Parathyroid adenoma (tissue), 2 donors: ENCODE data around the gene VPS50.

Source experiments
- H2AFZ ChIP-seq: fragments of 300-600 bp; sonication (generic); one replicate; pipeline ENCODE4 v1.7.0; 2017; ENCODE audit warnings: antibody characterized with exemption, mild to moderate bottlenecking
- H3K27ac ChIP-seq: fragments of 300-600 bp; sonication (generic); one replicate; pipeline ENCODE4 v1.7.0; 2017
- H3K27me3 ChIP-seq: fragments of 300-600 bp; sonication (generic); one replicate; pipeline ENCODE4 v1.7.0; 2017; ENCODE audit warnings: low read length; ENCODE audit not compliant: control insufficient read depth, insufficient read depth
- H3K36me3 ChIP-seq: fragments of 300-600 bp; sonication (generic); one replicate; pipeline ENCODE4 v1.7.0; 2017; ENCODE audit warnings: low read length; ENCODE audit not compliant: control insufficient read depth, insufficient read depth
- H3K4me1 ChIP-seq: fragments of 300-600 bp; sonication (generic); one replicate; pipeline ENCODE4 v1.7.0; 2017; ENCODE audit warnings: control low read depth
- H3K4me2 ChIP-seq: fragments of 300-600 bp; sonication (generic); one replicate; pipeline ENCODE4 v1.7.0; 2017; ENCODE audit warnings: low read length
- H3K4me3 ChIP-seq: fragments of 300-600 bp; sonication (generic); one replicate; pipeline ENCODE4 v1.7.0; 2017; ENCODE audit warnings: low read depth, low read length
- H3K79me2 ChIP-seq: fragments of 300-600 bp; sonication (generic); one replicate; pipeline ENCODE4 v1.7.0; 2017; ENCODE audit warnings: control low read depth
- H3K9ac ChIP-seq: fragments of 300-600 bp; sonication (generic); one replicate; pipeline ENCODE4 v1.7.0; 2017; ENCODE audit warnings: mild to moderate bottlenecking
- H3K9me3 ChIP-seq: fragments of 300-600 bp; sonication (generic); one replicate; pipeline ENCODE4 v1.7.0; 2017; ENCODE audit warnings: low read length; ENCODE audit not compliant: control insufficient read depth
- TF ChIP-seq, protein P1 (sequence below): fragments of 300-600 bp; sonication (generic); IDR thresholded peaks from one replicate; pipeline ENCODE4 v1.7.0; 2017; ENCODE audit warnings: antibody characterized with exemption, mild to moderate bottlenecking
- donor health status: primary hyperparathyroidism.

Gene VPS50

GRCh38 chr7:93390660-93391059, 158.5 kb downstream of the VPS50 start:
- H3K27me3 ChIP-seq: no peaks in the 10 kb centered on the region
- TF ChIP-seq, protein P1, sequence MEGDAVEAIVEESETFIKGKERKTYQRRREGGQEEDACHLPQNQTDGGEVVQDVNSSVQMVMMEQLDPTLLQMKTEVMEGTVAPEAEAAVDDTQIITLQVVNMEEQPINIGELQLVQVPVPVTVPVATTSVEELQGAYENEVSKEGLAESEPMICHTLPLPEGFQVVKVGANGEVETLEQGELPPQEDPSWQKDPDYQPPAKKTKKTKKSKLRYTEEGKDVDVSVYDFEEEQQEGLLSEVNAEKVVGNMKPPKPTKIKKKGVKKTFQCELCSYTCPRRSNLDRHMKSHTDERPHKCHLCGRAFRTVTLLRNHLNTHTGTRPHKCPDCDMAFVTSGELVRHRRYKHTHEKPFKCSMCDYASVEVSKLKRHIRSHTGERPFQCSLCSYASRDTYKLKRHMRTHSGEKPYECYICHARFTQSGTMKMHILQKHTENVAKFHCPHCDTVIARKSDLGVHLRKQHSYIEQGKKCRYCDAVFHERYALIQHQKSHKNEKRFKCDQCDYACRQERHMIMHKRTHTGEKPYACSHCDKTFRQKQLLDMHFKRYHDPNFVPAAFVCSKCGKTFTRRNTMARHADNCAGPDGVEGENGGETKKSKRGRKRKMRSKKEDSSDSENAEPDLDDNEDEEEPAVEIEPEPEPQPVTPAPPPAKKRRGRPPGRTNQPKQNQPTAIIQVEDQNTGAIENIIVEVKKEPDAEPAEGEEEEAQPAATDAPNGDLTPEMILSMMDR: no peak
- H3K4me2 ChIP-seq: no peak overlapping the region
- no peaks in the 10 kb centered on the region for H3K79me2 ChIP-seq
- H3K9ac ChIP-seq: no peak overlapping the region
- no peaks in the 10 kb centered on the region for H3K36me3 ChIP-seq
- no peak overlapping the region for H2AFZ ChIP-seq
- no peaks in the 10 kb centered on the region for H3K9me3 ChIP-seq
- H3K4me3 ChIP-seq: no peak overlapping the region
- no peak overlapping the region for H3K27ac ChIP-seq
- no peaks in the 10 kb centered on the region for H3K4me1 ChIP-seq

DNA sequence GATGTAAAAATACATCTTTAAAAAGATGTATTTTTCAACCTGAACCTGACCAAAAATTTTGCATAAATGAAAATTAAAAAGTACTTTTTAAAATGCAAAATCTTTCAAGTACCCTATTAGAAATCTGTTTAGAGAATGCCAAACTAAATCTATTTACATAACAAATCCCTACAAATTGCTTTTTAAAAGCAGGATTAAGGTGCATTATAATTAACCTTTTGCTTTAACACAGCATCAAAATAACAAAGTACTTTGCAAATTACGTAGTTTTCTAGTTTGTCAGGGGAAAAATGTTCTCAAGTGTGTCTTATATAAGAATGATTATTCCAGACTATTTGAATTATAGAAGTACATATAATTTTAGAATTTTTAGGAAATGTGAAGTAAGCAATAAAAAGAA, 160.8 kb downstream of the VPS50 start:
- Histone ChIP-seq H3K27me3 (no peaks in the 10 kb centered on the region), H3K27ac (no peak overlapping the region), H3K36me3 (no peaks in the 10 kb centered on the region), H3K4me1 (no peaks in the 10 kb centered on the region), H3K4me2 (no peak overlapping the region), H3K9ac (no peak overlapping the region), H2AFZ (no peak overlapping the region), H3K9me3 (no peaks in the 10 kb centered on the region), H3K79me2 (no peaks in the 10 kb centered on the region), H3K4me3 (no peak overlapping the region)
- TF ChIP-seq, protein P1: no peak

DNA sequence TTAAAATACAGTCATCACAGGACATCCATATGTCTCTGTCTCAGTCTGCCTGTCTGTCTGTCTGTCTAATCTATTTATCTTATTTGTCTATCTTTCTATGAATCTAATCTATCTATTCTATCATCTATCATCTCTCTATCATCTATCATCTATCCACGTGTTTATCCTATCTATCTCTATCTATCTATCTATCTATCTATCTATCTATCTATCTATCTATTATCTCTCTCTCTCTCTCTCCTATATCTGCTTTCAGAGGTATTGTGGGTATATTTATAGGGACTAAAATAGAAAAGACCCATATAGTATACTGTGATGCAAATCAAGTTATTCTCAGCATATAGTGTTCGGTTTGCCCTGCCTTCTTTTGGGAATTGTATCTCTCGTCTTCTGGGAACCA, 167.5 kb downstream of the VPS50 start:
- TF ChIP-seq, protein P1: no peak
- H2AFZ ChIP-seq: no peak overlapping the region
- H3K27me3 ChIP-seq: no peaks in the 10 kb centered on the region
- H3K4me2 ChIP-seq: no peak overlapping the region
- no peaks in the 10 kb centered on the region for H3K9me3 ChIP-seq
- H3K4me3 ChIP-seq: no peak overlapping the region
- H3K27ac ChIP-seq: no peak overlapping the region
- no peaks in the 10 kb centered on the region for H3K79me2 ChIP-seq
- no peaks in the 10 kb centered on the region for H3K4me1 ChIP-seq
- H3K36me3 ChIP-seq: no peaks in the 10 kb centered on the region
- H3K9ac ChIP-seq: no peak overlapping the region

DNA sequence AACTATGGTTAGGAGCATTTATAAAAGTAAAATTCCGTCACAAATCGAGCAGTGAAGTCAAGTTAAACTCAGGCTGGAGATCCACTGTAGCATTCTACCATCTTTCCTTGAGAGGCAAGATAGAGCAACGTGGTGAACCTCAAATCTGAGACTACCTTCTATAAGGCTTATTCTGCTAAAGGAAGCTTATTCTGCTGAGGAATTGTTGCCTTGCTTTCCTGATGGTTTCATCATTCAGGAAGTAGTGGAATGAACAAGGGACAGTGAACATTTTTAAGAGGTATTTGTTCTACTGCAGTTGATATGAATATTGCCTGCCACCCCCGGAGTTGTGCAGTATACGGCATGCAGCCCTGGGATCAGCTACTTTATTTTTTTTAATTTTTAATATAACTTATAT, 170.8 kb downstream of the VPS50 start:
- Histone ChIP-seq H3K9ac (no peak overlapping the region), H3K27me3 (no peaks in the 10 kb centered on the region), H3K79me2 (no peaks in the 10 kb centered on the region), H3K27ac (no peak overlapping the region), H3K9me3 (no peaks in the 10 kb centered on the region), H2AFZ (no peak overlapping the region), H3K4me1 (no peaks in the 10 kb centered on the region), H3K36me3 (no peaks in the 10 kb centered on the region), H3K4me3 (no peak overlapping the region), H3K4me2 (no peak overlapping the region)
- TF ChIP-seq, protein P1: no peak

- H3K4me2 ChIP-seq: no peak overlapping the region
- H3K9me3 ChIP-seq: no peaks in the 10 kb centered on the region
- H3K4me1 ChIP-seq: no peaks in the 10 kb centered on the region
- H3K27ac ChIP-seq: no peak overlapping the region
- H3K79me2 ChIP-seq: no peaks in the 10 kb centered on the region
- H3K9ac ChIP-seq: no peak overlapping the region
- no peak overlapping the region for H2AFZ ChIP-seq
- no peak overlapping the region for H3K4me3 ChIP-seq
- H3K36me3 ChIP-seq: no peaks in the 10 kb centered on the region
- TF ChIP-seq, protein P1: no peak
- H3K27me3 ChIP-seq: no peaks in the 10 kb centered on the region
Measured at GRCh38 chr7:93407239-93407638, 175.1 kb downstream of the VPS50 start.
